Measurements from ENCODE around the gene DAP.

DNA sequence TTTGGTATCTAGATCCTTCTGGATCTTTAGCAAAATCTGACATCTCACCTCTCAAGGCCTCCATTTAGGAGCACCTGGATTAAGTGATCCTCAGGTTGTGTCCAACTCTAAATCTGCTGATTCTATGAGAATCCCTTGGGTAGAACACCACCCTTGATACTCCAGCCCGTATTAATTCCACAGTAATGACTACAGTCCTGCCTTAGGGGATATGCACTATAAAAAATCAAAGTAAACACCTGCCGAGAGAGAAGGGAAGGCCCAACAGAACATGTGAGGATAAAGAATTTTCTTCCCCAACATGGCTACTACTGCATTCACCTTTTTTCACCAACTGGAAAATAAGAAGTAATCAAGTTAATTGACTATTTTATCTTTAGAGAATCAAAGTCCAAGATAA is 27.6 kb downstream of the DAP start:
- TF ChIP-seq ZNF232 (CRISPR knock-in tag; IDR thresholded peaks at IDR 0.05) (no peak), RELA (CRISPR knock-in tag; IDR thresholded peaks at IDR 0.05; ENCODE audit: borderline replicate concordance) (no peak), ETV6 (CRISPR knock-in tag; IDR thresholded peaks at IDR 0.05) (no peak)
- TF ChIP-seq, protein P1, sequence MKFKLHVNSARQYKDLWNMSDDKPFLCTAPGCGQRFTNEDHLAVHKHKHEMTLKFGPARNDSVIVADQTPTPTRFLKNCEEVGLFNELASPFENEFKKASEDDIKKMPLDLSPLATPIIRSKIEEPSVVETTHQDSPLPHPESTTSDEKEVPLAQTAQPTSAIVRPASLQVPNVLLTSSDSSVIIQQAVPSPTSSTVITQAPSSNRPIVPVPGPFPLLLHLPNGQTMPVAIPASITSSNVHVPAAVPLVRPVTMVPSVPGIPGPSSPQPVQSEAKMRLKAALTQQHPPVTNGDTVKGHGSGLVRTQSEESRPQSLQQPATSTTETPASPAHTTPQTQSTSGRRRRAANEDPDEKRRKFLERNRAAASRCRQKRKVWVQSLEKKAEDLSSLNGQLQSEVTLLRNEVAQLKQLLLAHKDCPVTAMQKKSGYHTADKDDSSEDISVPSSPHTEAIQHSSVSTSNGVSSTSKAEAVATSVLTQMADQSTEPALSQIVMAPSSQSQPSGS (CRISPR knock-in tag; IDR thresholded peaks at IDR 0.05; ENCODE audit: borderline replicate concordance, low read depth): no peak
- TF ChIP-seq, protein P2, sequence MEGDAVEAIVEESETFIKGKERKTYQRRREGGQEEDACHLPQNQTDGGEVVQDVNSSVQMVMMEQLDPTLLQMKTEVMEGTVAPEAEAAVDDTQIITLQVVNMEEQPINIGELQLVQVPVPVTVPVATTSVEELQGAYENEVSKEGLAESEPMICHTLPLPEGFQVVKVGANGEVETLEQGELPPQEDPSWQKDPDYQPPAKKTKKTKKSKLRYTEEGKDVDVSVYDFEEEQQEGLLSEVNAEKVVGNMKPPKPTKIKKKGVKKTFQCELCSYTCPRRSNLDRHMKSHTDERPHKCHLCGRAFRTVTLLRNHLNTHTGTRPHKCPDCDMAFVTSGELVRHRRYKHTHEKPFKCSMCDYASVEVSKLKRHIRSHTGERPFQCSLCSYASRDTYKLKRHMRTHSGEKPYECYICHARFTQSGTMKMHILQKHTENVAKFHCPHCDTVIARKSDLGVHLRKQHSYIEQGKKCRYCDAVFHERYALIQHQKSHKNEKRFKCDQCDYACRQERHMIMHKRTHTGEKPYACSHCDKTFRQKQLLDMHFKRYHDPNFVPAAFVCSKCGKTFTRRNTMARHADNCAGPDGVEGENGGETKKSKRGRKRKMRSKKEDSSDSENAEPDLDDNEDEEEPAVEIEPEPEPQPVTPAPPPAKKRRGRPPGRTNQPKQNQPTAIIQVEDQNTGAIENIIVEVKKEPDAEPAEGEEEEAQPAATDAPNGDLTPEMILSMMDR (IDR thresholded peaks at IDR 0.05): no peak
- TF ChIP-seq, protein P3, sequence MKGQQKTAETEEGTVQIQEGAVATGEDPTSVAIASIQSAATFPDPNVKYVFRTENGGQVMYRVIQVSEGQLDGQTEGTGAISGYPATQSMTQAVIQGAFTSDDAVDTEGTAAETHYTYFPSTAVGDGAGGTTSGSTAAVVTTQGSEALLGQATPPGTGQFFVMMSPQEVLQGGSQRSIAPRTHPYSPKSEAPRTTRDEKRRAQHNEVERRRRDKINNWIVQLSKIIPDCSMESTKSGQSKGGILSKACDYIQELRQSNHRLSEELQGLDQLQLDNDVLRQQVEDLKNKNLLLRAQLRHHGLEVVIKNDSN (CRISPR knock-in tag; IDR thresholded peaks at IDR 0.05): no peak
